HAP-1 (cell line): Measurements from ENCODE around the gene INTS14.
"Not testable (repeated sequence)": the region's sequence is repeated elsewhere in the genome, so short reads cannot be mapped to it uniquely, and the experiment has no call there.

Source experiments
- DNase-seq, 2 experiments: peaks; one replicate each; pipeline ENCODE4 v3.0.0-alpha.2; 2016 to 2020; ENCODE audit warnings: low spot score in 2 of 2
- H3K27me3 ChIP-seq: fragments of 250-450 bp; sonication (Bioruptor Pico); 2 replicates; pipeline ENCODE4 v1.5.1; 2020; ENCODE audit warnings: low read depth, mild to moderate bottlenecking, moderate library complexity
- H3K36me3 ChIP-seq: fragments of 250-450 bp; sonication (Bioruptor Pico); replicated peaks from 2 replicates; pipeline ENCODE4 v1.5.1; 2020; ENCODE audit warnings: mild to moderate bottlenecking
- H3K4me1 ChIP-seq: fragments of 250-450 bp; sonication (Bioruptor Pico); 2 replicates; pipeline ENCODE4 v1.5.1; 2020; ENCODE audit warnings: mild to moderate bottlenecking
- H3K4me3 ChIP-seq: fragments of 250-450 bp; sonication (Bioruptor Pico); 2 replicates; pipeline ENCODE4 v1.5.1; 2020; ENCODE audit warnings: mild to moderate bottlenecking, moderate library complexity
- H3K9me3 ChIP-seq: fragments of 250-450 bp; sonication (Bioruptor Pico); 2 replicates; pipeline ENCODE4 v1.5.1; 2020; ENCODE audit warnings: mild to moderate bottlenecking, moderate library complexity
- in situ Hi-C: fragments of 300-500 bp; cut with MboI; formaldehyde crosslinking; loops from 3 replicates; pipeline ENCODE4 v1.14.3; 2020; ENCODE audit warnings: low sequenced_read_pairs, inconsistent platforms, mixed read lengths

The INTS14 gene

GRCh38 chr15:65552851-65553250, 58.1 kb downstream of the INTS14 start:
- Histone ChIP-seq H3K36me3 (peaks cover 58% of the 10 kb centered on the region), H3K4me1 (peaks cover 13% of the 10 kb centered on the region)
- H3K9me3 ChIP-seq, in situ Hi-C loops, H3K4me3 ChIP-seq, H3K27me3 ChIP-seq, DNase-seq: not testable (repeated sequence)

GRCh38 chr15:65551183-65551582, 59.7 kb downstream of the INTS14 start:
- peaks cover 22% of the 10 kb centered on the region for H3K4me1 ChIP-seq
- no peak for DNase-seq
- peaks cover 43% of the 10 kb centered on the region for H3K36me3 ChIP-seq
- H3K27me3 ChIP-seq, result no peaks in the 10 kb centered on the region
- H3K4me3 ChIP-seq, result no peak overlapping the region
- no peaks in the 10 kb centered on the region for H3K9me3 ChIP-seq
- in situ Hi-C loops, result no loop called here

GRCh38 chr15:65550681-65551098, 60.2 kb downstream of the INTS14 start:
- no peaks in the 10 kb centered on the region for H3K27me3 ChIP-seq
- peaks cover 38% of the 10 kb centered on the region for H3K36me3 ChIP-seq
- DNase-seq, result peak; percentile 49 to 71
- peaks cover 22% of the 10 kb centered on the region for H3K4me1 ChIP-seq
- H3K4me3 ChIP-seq, result no peak overlapping the region
- in situ Hi-C loops, result no loop called here
- H3K9me3 ChIP-seq, result no peaks in the 10 kb centered on the region

GRCh38 chr15:65549288-65549687, 61.6 kb downstream of the INTS14 start:
- H3K4me3 ChIP-seq, H3K27me3 ChIP-seq, DNase-seq, in situ Hi-C loops, H3K9me3 ChIP-seq: not testable (repeated sequence)
- H3K36me3 ChIP-seq, result peaks cover 24% of the 10 kb centered on the region
- peaks cover 22% of the 10 kb centered on the region for H3K4me1 ChIP-seq

GRCh38 chr15:65547841-65548240, 63.1 kb downstream of the INTS14 start:
- Histone ChIP-seq H3K27me3 (no peaks in the 10 kb centered on the region), H3K4me3 (no peak overlapping the region), H3K9me3 (no peaks in the 10 kb centered on the region), H3K36me3 (peaks cover 10% of the 10 kb centered on the region), H3K4me1 (peaks cover 22% of the 10 kb centered on the region)
- in situ Hi-C loops, result no loop called here
- DNase-seq, result no peak

- no peak for DNase-seq
- in situ Hi-C loops, result no loop called here
- Histone ChIP-seq H3K4me3 (no peak overlapping the region), H3K36me3 (peaks cover 5% of the 10 kb centered on the region), H3K4me1 (peaks cover 2% of the 10 kb centered on the region; the same call in 1 of the 2 replicates), H3K27me3 (no peaks in the 10 kb centered on the region), H3K9me3 (no peaks in the 10 kb centered on the region)
These were observed 69.6 kb downstream of the INTS14 start for GRCh38 chr15:65541231-65541820.

- Histone ChIP-seq H3K36me3 (peaks cover 5% of the 10 kb centered on the region), H3K4me1 (peaks cover 2% of the 10 kb centered on the region; the same call in 1 of the 2 replicates), H3K27me3 (no peaks in the 10 kb centered on the region), H3K9me3 (no peaks in the 10 kb centered on the region), H3K4me3 (no peak overlapping the region)
- in situ Hi-C loops, result no loop called here
- no peak for DNase-seq
These were observed 70.6 kb downstream of the INTS14 start for GRCh38 chr15:65540314-65540713.

- DNase-seq, result no peak
- in situ Hi-C loops, result no loop called here
- H3K4me1 ChIP-seq, result peaks cover 14% of the 10 kb centered on the region
- no peaks in the 10 kb centered on the region for H3K9me3 ChIP-seq
- no peak overlapping the region for H3K4me3 ChIP-seq
- no peaks in the 10 kb centered on the region for H3K27me3 ChIP-seq
- peaks cover 8% of the 10 kb centered on the region for H3K36me3 ChIP-seq
These were observed 75.7 kb downstream of the INTS14 start for GRCh38 chr15:65535192-65535591.

GRCh38 chr15:65533057-65533756, 77.7 kb downstream of the INTS14 start:
- Histone ChIP-seq H3K36me3 (peaks cover 8% of the 10 kb centered on the region), H3K9me3 (no peaks in the 10 kb centered on the region), H3K4me3 (peak overlapping the region; percentile 0; the same call in 1 of the 2 replicates), H3K27me3 (no peaks in the 10 kb centered on the region), H3K4me1 (peaks cover 20% of the 10 kb centered on the region)
- in situ Hi-C loops, result no loop called here
- peak; percentile 61 to 92 for DNase-seq

- Histone ChIP-seq H3K27me3 (no peaks in the 10 kb centered on the region), H3K36me3 (peaks cover 8% of the 10 kb centered on the region), H3K9me3 (no peaks in the 10 kb centered on the region), H3K4me3 (no peak overlapping the region), H3K4me1 (peaks cover 20% of the 10 kb centered on the region)
- in situ Hi-C loops, result no loop called here
- peak in 1 of 2 experiments; percentile 61 for DNase-seq
These were observed 78.2 kb downstream of the INTS14 start for GRCh38 chr15:65532738-65533051.

- DNase-seq, result peak; percentile 96 to 100
- Histone ChIP-seq H3K4me3 (peak within 1 kb of the TSS; percentile 67), H3K36me3 (peaks cover 3% of the 10 kb centered on the region; the same call in 1 of the 2 replicates), H3K27me3 (no peaks in the 10 kb centered on the region), H3K4me1 (peaks cover 20% of the 10 kb centered on the region), H3K9me3 (no peaks in the 10 kb centered on the region)
- in situ Hi-C loops, result no loop called here
These were observed 80.4 kb downstream of the INTS14 start, which contains the start of gene HACD3 for GRCh38 chr15:65530318-65531111. Gene HACD3, plus strand, starts transcription at chr15:65530463. Its CDS starts 169 bp downstream, at chr15:65530632.

- peak; percentile 44 to 58 for DNase-seq
- peaks cover 3% of the 10 kb centered on the region; the same call in 1 of the 2 replicates for H3K36me3 ChIP-seq
- H3K27me3 ChIP-seq, result no peaks in the 10 kb centered on the region
- peaks cover 20% of the 10 kb centered on the region for H3K4me1 ChIP-seq
- H3K4me3 ChIP-seq, result peak overlapping the region; percentile 67
- in situ Hi-C loops, result no loop called here
- H3K9me3 ChIP-seq, result no peaks in the 10 kb centered on the region
These were observed 81.1 kb downstream of the INTS14 start for GRCh38 chr15:65529762-65530317.
